Epithelial cell of prostate (primary cell): ENCODE results near the gene FUT2.
A peak's percentile ranks its signal among the peaks of the same experiment; 100 is the strongest.

ENCODE experiments used
- DNase-seq: peaks from one replicate; pipeline ENCODE4 v3.0.0-alpha.2; 2011; ENCODE audit warnings: low read depth, low spot score
- H3K27ac ChIP-seq: fragments of 450-650 bp; 2 replicates; pipeline ENCODE4 v1.5.1; 2017; ENCODE audit warnings: mild to moderate bottlenecking

FUT2 gene

GRCh38 chr19:48720613-48721296 is 25.0 kb downstream of the FUT2 start:
- DNase-seq, result peak; percentile 91
- no peak overlapping the region for H3K27ac ChIP-seq

- DNase-seq, result no peak
- no peak overlapping the region for H3K27ac ChIP-seq
These were observed 26.5 kb downstream of the FUT2 start for GRCh38 chr19:48722196-48722708.

DNA sequence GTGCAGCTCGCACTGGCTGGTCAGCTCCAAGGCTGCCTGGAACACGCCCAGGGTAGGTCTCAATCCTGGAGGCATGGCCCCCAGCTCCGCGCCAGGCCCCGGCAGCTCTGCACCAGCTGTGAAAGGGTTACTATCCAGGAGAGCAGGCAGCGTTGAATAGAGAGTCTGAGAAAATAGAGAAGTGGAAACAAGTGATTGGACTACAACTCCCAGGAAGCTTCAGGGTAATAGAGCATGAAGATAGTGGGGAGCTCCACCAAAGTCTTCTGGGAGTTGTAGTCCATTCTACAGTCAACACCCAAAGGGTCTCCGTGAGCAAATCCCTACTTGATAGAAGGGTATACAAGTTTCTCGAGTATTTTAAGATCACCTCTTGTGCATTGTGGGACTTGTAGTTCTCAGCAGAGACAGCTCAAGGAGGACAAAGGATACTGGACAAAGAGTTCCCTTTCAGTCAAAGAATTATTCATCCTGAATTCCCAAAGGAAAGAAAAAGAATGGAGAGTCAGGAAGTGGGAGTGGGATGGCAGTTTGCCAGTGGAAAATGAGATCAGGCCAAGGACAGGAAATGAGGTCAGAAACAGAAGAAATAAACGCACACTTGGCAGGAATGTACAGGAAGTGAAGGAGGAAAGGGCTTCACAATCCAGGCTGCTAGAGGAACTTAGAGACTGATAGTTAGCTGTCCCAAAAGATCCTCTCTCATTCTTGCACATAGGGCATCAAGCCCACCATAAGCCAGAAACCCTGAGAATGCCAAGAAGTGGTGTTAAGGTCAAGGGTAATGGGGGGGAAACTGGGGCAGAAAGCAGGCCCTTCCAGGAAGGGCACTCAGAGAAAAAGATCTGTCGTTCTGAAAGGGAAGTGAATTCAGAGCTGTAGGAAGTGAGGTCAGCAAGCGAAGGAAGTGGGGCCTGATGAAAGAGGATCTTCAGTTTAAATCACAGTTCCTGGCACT is 29.3 kb downstream of the FUT2 start:
- peak; percentile 18 for DNase-seq
- H3K27ac ChIP-seq, result peak overlapping the region; percentile 67

DNA sequence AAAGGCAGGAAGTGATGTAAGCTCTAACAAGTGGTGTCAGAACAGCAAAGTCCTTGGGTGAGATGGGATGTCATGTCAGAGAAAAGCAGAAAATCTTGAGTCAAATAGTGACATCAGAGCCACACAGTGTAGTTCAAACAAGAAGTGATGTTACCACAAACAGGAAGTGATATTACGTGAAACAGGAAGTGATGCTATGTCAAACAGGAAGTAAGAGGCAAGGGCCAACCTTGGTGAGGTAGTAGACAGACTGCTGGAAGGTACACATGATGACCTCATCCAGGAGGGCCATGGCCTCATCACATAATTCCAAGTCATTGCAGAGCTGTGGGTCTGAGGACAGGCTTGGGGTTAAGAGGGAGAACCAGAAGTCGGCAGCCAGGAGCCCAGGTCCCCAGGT is 30.8 kb downstream of the FUT2 start:
- no peak overlapping the region for H3K27ac ChIP-seq
- DNase-seq, result no peak

DNA sequence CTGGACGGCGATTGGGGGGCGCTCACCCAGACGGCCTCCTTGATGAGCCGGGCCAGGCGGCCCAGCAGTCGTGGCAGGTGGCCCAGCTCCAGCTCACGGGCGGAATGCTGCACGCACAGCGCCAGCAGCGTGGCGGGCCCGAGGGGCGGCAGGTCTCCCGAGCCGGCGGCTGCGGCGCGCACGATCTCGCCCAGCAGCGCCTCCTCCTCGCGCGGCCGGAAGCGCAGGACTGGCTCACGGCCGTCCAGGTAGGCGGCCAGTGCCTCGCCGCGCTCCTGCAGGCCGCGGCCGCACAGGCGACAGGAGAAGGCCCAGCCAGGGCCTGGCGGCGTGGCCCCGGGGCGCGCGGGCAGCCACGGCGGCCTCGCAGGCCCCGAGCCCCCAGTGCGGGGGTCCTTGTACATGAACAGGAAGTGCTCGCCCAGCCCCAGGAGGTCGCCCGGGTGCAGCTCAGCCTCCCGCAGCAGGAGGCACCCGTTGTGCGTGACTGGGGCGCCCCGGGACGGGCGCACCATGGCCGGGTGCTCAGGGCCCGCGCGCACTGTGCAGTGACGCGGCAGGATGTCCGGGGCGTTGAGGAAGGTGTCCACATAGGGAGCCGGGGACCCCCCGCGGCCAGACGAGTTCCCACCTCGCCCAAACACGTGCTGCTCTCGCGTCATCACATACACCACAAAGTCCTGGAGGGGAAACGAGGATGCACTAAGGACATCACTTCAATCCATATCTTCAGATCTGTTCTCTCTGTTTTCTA is 33.3 kb downstream of the FUT2 start:
- DNase-seq, result no peak

DNA sequence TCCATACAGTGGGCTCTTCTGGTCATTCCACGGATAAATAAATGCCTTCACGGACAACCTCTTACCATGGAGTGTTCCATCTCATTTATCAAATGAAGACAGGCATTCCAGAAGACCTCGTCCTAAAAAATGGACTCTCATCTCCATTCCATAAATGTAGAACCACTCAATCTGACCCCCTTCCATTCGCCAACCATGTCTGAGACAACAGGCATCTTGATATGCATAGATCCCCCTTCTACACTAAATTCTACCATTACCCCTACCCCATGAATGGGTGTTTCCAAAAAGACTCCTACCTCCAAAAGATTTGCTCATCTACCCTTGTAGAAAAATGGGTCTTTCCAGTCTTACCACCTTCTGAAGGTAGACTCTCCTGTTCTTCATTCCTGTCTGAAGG is 35.7 kb downstream of the FUT2 start:
- no peak for DNase-seq
- H3K27ac ChIP-seq, result no peak overlapping the region

More for the DNA sequence above, 33.3 kb downstream of the FUT2 start:
- H3K27ac ChIP-seq, result no peak overlapping the region

DNA sequence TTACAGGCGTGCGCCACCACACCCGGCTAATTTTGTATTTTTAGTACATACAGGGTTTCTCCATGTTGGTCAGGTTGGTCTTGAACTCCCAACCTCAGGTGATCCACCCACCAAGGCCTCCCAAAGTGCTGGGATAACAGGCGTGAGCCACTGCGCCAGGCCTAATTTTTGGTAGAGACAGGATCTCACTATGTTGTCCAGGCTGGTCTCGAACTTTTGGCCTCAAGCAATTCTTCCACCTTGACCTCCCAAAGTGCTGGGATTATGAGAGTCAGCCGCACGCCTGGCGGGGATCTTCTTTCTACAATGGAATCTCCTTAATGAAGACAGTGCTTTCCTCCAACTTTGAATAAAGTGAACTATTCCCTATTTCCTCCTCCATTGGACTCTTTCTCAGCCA is 38.9 kb downstream of the FUT2 start:
- no peak overlapping the region for H3K27ac ChIP-seq
- DNase-seq, result no peak

GRCh38 chr19:48735031-48735615 is 39.4 kb downstream of the FUT2 start:
- DNase-seq, result no peak

DNA sequence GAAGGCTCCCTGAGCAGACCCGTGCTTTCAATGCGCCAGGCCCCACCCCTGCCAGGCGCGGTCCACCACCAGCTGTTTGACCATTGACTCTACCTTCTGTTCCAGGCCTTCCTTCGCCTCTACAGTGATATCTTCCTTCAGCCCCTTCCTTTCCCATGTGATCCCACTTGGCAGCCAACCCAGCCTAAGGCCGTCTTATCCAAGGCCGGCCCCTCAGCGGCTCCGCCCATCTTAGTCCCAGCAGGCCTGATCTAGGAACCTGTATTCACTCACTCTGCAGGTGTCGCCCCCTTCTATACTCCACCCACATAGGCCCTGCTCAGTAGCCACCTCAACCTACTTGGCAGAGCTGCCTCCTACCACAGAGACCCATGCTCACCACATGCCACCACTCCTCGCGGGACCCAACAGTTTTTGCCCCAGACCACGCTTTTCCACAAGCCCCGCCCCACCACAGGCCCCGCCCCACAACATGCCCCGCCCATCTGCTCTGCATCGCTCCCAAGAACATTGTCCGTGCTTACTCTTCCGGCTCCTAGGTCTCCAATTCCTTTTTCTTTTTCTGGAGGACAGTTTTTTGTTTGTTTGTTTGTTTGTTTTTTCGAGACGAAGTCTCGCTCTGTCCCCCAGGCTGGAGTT is 41.7 kb downstream of the FUT2 start:
- no peak overlapping the region for H3K27ac ChIP-seq
- DNase-seq, result no peak

More at GRCh38 chr19:48735031-48735615, 39.4 kb downstream of the FUT2 start:
- H3K27ac ChIP-seq, result no peak overlapping the region

DNA sequence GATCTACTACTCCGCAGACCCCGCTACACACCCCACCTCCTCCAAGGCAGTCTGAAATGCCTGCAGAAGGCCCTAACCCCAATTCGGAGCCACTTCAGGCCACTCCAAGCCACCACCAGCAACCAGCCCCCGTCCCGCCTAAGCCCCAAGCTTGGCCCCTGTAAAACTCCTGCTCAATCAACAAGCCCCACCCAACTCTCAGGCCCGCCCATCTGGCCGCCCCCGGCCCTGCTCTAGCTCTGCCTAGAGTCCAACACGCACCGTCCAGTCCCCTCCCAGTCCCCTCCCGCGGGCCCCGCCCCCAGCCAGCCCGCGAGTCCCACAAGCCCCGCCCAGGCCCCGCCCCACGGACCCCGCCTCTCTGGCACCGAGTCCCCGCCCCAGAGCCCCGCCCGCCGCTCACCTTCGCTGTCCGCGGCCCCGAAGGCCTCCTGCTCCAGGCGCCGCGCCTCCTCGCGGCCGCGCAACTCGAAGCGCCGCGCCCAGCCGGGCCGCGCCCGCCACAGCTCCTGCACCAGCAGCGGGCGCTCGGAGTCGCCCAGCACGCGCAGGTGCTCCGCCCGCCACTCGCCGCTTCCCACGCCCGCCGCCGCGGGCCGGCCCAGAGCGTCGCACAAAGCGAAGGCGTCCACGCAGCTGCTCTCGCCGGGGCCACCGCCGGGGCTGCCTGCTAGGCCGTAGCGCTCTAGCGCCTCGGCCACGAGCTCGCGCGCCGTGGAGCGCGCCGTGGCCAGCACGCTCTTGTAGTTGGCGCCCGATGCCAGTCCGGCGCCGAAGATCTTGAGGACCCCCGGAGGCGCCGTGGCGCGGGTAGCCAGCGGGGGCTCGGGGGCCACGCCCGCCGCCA is 43.0 kb downstream of the FUT2 start:
- DNase-seq, result peak; percentile 62
- H3K27ac ChIP-seq, result no peak overlapping the region

DNA sequence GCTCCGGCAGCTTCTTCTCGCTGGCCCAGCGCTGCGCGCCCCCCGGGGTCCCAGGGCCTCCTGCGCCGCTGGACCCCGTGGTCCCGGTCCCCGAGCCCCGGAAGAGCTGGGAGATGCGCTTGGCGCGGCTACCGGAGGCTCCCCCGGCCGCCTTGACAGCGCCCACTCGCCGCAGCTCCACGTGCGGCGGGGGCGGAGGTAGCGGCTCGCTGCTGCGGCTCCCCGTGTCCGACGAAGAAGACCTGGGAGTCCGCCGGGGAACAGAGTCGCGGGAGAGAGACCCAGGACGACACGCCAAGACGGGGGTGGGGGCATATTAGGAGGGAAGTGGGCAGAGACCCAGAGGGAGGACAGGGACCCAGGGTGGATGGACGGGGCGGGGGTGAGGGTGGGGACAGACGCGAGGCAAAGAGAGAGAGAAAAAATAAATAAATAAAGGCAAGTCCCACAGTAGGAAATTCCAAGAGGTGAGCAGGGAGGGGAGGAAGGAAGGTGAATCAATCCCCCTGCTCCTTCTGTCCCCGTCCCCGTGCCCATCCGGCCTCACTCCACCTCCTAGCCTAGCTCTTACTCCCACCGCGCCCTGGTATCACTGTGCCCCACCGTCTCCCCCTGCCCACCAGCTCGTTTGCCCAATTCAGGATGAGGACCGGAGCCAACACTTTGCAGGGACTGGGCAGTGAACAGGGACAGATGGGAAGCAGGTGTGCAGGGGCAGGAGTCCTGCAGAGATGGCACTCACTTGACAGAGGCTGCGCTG is 43.8 kb downstream of the FUT2 start:
- no peak overlapping the region for H3K27ac ChIP-seq
- DNase-seq, result no peak

DNA sequence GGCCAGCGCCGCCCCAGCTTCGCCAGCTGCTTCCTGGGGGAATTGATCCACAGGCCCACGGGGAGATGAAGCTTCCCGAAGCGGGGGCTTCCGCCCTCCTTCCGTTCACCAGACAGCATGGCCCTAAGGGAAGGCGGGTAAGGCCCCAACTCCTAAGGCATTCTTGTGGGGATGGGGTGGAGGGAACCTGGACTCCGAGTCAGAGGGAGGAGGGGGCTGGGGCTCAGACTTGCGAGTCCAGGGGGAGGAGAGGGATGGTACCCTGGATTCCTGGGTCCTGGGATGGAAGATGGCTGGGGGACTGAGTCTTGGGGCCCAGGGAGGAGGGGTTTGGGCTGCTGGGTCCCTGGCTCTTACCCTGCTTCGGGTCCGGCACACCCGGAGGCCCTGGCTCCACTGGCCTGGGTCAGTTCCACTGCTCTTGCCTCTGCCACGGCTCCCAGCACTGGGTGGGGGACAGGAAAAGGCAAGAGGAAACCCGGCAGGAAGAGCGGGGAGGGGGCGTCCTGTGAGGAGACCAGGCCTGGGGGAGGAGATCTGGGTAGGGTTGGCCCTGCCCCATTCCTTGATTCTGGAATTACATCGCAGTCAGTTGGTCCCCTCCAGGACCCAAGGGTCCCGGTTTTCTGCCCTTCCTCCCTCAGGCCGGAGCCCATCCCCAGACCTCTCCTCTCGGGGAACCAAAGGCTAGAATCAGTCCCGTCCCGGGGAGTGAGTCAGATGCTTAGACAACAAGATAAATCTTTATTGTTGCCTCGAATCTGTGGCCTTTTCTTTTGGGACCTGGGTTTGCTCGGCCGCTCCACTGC is 44.6 kb downstream of the FUT2 start, which contains the start of gene RASIP1:
TSS of gene RASIP1 (minus strand) at position 447 of the 809 bp plus-strand sequence. CDS start at position 119, 328 bp downstream.
- no peak for DNase-seq
- no peak within 1 kb of the TSS for H3K27ac ChIP-seq

DNA sequence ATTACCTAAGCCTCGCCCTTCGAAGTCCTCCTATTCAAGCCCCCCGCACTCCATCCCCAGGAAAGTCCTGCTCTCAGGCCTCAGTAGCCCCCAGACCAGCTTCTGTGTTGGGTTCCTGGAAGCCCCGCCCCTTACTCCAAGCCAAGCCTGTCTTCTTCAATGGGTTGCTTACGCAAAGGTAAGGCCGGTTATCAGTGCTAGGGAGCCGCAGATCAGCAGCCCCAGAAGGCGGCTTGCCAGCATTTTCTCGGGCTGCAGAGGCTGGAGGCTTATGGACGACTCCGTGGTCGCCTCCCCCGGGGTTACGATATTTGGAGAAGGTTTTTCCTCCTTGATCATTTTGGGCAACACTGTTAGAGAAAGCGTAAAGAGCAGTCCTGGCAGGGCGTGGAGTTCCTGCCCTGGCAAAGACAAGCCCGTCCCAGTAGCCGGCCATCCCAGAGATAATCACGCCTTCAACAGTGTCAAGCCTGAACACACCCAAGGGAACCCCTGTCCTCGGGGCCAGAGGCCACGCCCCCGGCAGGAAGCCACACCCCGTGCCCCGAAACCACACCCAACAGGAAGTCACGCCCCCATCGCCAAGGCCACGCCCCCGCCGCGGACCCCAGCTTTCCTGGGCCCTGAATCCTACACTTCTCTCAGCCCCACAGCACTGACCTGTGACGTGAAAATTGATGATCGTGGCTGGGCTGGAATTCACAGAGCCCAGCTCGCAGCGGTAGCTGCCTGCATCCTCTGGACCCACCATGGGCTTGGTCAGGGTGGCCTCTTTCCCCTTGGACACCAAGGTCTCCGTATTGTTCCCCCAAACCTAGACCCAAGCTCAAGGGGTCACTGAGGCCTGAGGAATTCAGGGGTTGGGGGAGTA is 45.6 kb downstream of the FUT2 start:
- DNase-seq, result no peak
- H3K27ac ChIP-seq, result no peak overlapping the region

GRCh38 chr19:48742096-48742495 is 46.3 kb downstream of the FUT2 start:
- DNase-seq, result no peak
- no peak overlapping the region for H3K27ac ChIP-seq

- H3K27ac ChIP-seq, result no peak overlapping the region
- no peak for DNase-seq
These were observed 49.6 kb downstream of the FUT2 start for GRCh38 chr19:48745208-48745995.
